GM12872 (cell line): ENCODE results near the gene ACTL8.

ENCODE experiments used
- TF ChIP-seq, protein P1 (sequence below): IDR thresholded peaks from 3 replicates; pipeline ENCODE4 v1.5.1; 2011; ENCODE audit warnings: low read depth, mild to moderate bottlenecking, low read length, moderate library complexity; ENCODE audit not compliant: insufficient read depth

ACTL8 gene

GRCh38 chr1:17795081-17795809 is 40.1 kb downstream of the ACTL8 start:
- TF ChIP-seq, protein P1, sequence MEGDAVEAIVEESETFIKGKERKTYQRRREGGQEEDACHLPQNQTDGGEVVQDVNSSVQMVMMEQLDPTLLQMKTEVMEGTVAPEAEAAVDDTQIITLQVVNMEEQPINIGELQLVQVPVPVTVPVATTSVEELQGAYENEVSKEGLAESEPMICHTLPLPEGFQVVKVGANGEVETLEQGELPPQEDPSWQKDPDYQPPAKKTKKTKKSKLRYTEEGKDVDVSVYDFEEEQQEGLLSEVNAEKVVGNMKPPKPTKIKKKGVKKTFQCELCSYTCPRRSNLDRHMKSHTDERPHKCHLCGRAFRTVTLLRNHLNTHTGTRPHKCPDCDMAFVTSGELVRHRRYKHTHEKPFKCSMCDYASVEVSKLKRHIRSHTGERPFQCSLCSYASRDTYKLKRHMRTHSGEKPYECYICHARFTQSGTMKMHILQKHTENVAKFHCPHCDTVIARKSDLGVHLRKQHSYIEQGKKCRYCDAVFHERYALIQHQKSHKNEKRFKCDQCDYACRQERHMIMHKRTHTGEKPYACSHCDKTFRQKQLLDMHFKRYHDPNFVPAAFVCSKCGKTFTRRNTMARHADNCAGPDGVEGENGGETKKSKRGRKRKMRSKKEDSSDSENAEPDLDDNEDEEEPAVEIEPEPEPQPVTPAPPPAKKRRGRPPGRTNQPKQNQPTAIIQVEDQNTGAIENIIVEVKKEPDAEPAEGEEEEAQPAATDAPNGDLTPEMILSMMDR, result no peak

GRCh38 chr1:17795836-17796645 is 40.9 kb downstream of the ACTL8 start:
- TF ChIP-seq, protein P1, result no peak

GRCh38 chr1:17797478-17797877 is 42.3 kb downstream of the ACTL8 start:
- TF ChIP-seq, protein P1, result no peak

DNA sequence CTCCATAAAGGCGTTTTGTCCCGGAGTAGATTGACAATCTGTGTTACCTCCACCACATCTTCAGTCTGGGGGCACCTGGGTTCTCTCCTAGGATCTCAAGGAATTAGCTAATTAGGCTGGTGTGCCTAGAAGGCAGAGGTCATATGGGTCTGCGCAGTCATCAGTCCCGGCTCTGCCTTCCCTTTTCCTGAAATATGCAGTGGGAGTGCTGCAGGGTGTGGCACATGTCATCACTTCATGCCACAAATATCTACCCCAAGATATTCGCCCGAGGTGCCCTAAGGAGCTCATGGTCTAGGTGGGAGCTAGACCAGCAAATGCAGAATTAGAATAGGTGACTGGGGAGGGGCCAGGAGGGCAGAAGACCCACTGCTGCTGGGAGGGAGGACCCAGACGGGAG is 42.9 kb downstream of the ACTL8 start:
- TF ChIP-seq, protein P1, result no peak

GRCh38 chr1:17798799-17799382 is 43.8 kb downstream of the ACTL8 start:
- TF ChIP-seq, protein P1, result no peak

- TF ChIP-seq, protein P1, result no peak
These were observed 44.5 kb downstream of the ACTL8 start for GRCh38 chr1:17799642-17800041.

DNA sequence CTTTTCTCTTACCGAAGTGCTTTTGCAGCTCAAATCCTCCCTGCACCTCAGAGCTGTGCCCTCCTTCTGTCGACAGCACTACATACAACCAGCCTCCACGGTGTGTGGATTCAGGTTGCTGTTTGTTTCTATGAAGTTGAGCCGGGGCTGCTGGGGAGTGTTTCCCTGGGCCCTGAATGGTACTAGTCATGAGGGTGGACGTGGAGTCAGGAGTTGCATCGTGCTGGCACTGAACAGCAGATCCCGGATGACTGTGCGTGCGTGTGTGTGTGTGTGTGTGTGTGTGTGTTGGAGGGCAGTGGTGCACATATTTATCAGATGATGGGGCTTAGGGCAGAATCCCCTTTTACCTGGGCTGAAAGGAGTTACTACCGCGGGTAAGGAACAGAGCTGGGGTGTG is 47.0 kb downstream of the ACTL8 start:
- TF ChIP-seq, protein P1, result no peak
